GM19043 (cell line): ENCODE measurements around the gene CDC25B.

Experiments used
- ATAC-seq: cut with Tn5 transposase; IDR thresholded peaks from one replicate; pipeline ENCODE4 v1.9.1; 2021; ENCODE audit warnings: low read depth; ENCODE audit not compliant: unreplicated experiment

The CDC25B gene

GRCh38 chr20:3802524-3803239 is 6.6 kb downstream of the CDC25B start:
- no peak for ATAC-seq

- ATAC-seq = no peak
Observed at GRCh38 chr20:3803289-3803688, 7.2 kb downstream of the CDC25B start.

GRCh38 chr20:3803854-3804253 is 7.7 kb downstream of the CDC25B start:
- ATAC-seq = no peak

- no peak for ATAC-seq
Observed at GRCh38 chr20:3804254-3804751, 8.2 kb downstream of the CDC25B start.

DNA sequence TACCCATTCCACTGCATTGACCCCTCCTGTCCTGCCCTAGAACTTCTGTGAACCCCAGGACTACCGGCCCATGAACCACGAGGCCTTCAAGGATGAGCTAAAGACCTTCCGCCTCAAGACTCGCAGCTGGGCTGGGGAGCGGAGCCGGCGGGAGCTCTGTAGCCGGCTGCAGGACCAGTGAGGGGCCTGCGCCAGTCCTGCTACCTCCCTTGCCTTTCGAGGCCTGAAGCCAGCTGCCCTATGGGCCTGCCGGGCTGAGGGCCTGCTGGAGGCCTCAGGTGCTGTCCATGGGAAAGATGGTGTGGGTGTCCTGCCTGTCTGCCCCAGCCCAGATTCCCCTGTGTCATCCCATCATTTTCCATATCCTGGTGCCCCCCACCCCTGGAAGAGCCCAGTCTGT is 8.7 kb downstream of the CDC25B start:
- ATAC-seq = no peak

GRCh38 chr20:3808544-3808943 is 12.4 kb downstream of the CDC25B start:
- no peak for ATAC-seq

GRCh38 chr20:3811467-3812258 is 15.6 kb downstream of the CDC25B start:
- ATAC-seq = no peak

DNA sequence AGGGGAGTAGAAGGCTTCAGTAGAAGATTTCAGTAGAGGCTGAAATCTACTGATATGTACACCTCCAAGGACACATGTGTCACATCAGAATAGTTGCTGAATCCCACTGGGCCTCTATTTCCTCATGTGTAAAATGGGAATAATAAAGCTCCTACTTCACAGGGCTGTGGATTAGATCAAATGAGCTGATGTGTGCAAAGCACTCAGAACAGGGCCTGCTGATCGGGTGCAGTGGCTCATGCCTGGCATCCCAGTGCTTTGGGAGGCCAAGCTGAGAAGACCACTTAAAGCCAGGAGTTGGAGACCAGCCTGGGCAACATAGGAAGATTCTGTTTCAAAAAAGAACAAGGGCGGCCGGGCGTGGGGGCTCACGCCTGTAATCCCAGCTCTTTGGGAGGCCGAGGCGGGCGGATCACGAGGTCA is 16.2 kb downstream of the CDC25B start:
- ATAC-seq = no peak

DNA sequence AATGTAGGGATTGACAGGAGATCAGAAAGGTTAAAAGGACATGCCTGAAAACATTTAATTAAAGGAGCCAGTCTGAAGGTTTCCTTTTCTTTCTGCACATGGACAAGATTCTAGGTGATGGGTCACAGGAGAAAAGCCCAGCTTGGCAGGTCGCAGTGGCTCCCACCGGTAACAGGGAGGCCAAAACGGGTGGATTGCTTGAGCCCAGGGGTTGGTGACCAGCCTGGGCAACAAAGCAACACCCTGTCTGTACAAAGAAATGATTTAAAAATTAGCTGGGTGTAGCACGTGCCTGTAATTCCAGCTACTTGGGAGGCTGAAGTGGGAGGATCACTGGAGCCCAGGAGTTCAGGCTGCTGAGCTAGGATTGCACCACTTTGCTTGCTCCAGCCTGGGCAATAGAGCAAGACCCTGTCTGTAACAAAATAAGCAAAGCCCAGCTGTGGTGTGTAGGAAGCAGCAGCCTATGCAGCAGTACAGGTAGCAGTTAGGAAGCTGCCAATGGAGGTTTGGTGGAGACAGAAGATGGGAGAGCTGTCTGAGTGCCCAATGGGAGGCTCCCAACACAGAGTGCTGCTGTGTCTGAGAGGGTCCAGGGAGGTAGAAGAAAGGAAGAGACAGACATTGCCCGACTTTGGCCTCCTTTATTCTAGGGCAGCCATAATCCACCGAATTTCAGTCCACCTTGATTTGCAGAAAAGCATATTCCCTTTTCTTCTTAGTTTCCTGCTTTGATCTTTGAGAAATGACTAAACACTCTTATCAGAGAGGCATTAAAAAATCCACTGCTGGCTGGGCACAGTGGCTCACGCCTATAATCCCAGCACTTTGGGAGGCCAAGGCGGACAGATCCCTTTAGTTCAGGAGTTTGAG is 17.1 kb downstream of the CDC25B start:
- no peak for ATAC-seq

- ATAC-seq = no peak
Observed at GRCh38 chr20:3813848-3814581, 17.9 kb downstream of the CDC25B start.

- no peak for ATAC-seq
Observed at GRCh38 chr20:3814928-3815495, 18.9 kb downstream of the CDC25B start.

GRCh38 chr20:3815703-3816315 is 19.7 kb downstream of the CDC25B start:
- ATAC-seq = no peak

DNA sequence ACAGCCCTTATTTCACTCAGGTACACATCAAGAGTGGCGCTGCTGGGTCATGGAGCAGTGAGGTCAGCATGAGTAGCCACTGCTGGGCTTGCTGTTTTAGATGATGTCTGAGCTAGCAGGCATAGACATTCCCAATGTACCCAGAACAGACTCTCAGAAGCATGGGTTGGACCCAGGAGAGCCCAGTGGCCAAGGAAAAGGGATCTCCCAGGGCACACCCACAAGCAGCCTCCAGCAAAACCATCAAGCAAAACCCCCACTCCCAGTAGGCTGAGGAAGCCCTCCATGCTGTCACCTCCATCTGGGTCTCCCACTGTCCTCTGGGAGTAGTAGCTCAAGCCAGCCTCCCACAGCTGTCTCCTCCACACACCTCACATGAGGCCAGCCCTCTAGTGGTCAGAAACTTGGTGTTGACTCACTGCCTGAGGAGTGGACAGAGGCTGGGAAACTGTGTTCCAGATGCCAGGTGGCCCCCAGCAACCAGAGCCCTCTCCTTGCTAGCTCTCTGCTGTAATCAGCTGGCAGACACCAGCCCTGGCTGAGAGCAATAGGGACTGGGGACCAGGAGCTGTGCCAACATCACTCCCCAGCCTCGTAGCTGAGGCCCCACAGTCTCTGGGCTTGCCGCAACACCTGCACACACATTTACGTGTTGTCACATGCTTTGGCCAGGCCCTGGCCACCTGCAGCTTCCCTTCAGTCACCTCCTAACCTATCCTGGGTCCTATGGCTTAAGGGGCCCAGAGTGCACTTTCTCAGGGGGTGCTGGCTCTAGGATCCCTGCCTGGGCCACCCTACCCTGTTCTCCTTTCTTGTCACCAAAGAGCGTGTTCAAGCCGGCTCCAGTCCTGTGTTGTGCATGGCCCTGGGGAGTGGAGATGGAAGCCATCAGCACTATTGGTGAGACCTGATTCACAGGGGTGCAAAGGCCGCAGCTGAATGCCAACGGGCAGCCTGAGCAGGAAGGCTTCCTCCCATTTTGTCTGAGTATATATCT is 22.3 kb downstream of the CDC25B start:
- no peak for ATAC-seq

- ATAC-seq = no peak
Observed at GRCh38 chr20:3819411-3820047, 23.4 kb downstream of the CDC25B start.

GRCh38 chr20:3820048-3820900 is 24.2 kb downstream of the CDC25B start, which contains the start of gene AP5S1:
Gene AP5S1 (plus strand): TSS chr20:3820547. CDS start chr20:3822118, 1,571 bp downstream.
- ATAC-seq = peak; percentile 67

DNA sequence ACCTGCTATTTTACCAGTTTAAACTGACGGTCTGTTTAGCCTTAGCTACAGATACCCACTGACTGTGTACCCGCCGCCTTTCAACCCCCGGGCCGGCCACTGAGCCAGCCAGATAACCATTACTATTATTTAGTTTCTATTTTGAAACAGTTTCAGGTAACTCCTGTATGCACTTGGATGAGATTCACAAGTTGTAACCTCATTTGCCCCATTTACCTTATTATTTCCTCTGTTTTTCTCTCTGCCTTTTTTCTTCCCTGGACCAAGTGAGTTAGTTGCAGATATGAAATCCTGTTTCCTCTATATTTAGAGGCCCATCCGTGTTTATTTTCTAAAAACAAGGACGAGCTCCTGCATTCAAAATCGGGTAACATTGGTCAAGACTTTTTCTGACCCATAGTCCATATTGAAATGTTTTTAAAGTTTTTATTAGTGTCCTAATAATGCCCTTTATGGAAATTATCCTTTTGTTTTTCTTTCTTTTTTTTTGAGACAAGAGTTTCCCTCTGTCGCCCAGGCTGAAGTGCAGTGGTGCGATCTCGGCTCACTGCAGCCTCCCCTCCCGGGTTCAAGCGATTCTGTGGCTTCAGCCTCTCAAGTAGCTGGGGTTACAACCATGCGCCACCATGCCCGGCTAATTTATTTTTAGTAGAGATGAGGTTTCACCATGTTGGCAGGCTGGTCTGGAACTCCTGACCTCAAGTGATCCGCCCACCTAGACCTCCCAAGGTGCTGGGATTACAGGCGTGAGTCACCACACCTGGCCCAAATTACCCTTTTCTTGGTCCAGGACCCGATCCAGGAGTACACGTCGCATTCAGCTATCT is 25.0 kb downstream of the CDC25B start:
- ATAC-seq = peak; percentile 2
